Bone marrow (tissue), 2 donors: Measurements from ENCODE around the gene KDM8.

ENCODE experiments used
- DNase-seq, 2 donors: peaks; one replicate each; lab custom pipeline; 2025; lab: John Stamatoyannopoulos, UW

KDM8 gene

GRCh38 chr16:27269300-27270150 lies 66.2 kb downstream of the KDM8 start:
- DNase-seq: no peak

GRCh38 chr16:27270349-27270748 lies 67.0 kb downstream of the KDM8 start:
- no peak for DNase-seq
